Psoas muscle (tissue), 8 donors: Measurements from ENCODE around the gene GNG12. TPM values are rescaled to one million over a fixed set of nuclear protein-coding genes. Genes with fewer than 3 reads are reported as not detected.

Experiments
- ATAC-seq, 4 donors: fragments of 200-7000 bp; cut with Tn5 transposase; one replicate each; pipeline ENCODE4 v1.9.1; 2020; ENCODE audit warnings: moderate library complexity in 3 of 4, mild to moderate bottlenecking in 2 of 4
- DNase-seq, 2 donors: peaks; one replicate each; pipeline ENCODE4 v3.0.0-alpha.2; 2020
- H3K27ac ChIP-seq: fragments of 200-600 bp; one replicate; pipeline ENCODE4 v1.8.0; 2022
- H3K27me3 ChIP-seq, 3 donors: fragments of 200-600 bp in 1 of 3; one replicate each; pipeline versions ENCODE4 v1.6.1 to v1.8.0; 2013 to 2022; ENCODE audit warnings: low read length in 2 of 3, mild to moderate bottlenecking in 2 of 3, moderate library complexity in 1 of 3; ENCODE audit not compliant: insufficient read depth in 3 of 3
- H3K36me3 ChIP-seq, 2 donors: fragments of 200-600 bp in 1 of 2; one replicate each; pipeline versions ENCODE4 v1.6.1 to v1.8.0; 2013 to 2022; ENCODE audit warnings: low read depth in 1 of 2, mild to moderate bottlenecking in 1 of 2, moderate library complexity in 1 of 2; ENCODE audit not compliant: insufficient read depth in 1 of 2
- H3K4me1 ChIP-seq: fragments of 200-600 bp; one replicate; pipeline ENCODE4 v1.8.0; 2022
- H3K4me3 ChIP-seq: fragments of 200-600 bp; one replicate; pipeline ENCODE4 v1.8.0; 2022; ENCODE audit warnings: mild to moderate bottlenecking
- H3K9me3 ChIP-seq: fragments of 200-600 bp; one replicate; pipeline ENCODE4 v1.8.0; 2022
- CTCF ChIP-seq: fragments of 200-600 bp; IDR thresholded peaks from one replicate; pipeline ENCODE4 v1.8.0; 2022; ENCODE audit warnings: antibody characterized with exemption
- WGBS, 3 donors: extraction: QIAGEN DNeasy Blood & Tissue Kit; methylation state at CpG; one replicate each; pipeline versions ENCODE4 v1.1.6 to v1.1.7; 2013; 5-methylcytosine and 5-hydroxymethylcytosine counted together
- intact Hi-C, 2 donors: fragments of 100-400 bp; cut with DNase I; formaldehyde crosslinking; loops; one replicate each; pipeline versions ENCODE4 v1.11.0 to v1.14.2; 2022
- polyA plus RNA-seq, 3 donors: library from polyadenylated mRNA; stranded (reverse); fragments of 200-250 nt; gene quantifications; one replicate each; pipeline ENCODE4 v1.2.3, GENCODE V29; 2013
- total RNA-seq, 4 donors: library from RNA; stranded (reverse); fragmentation: NEBNext Ultra II Directional in 2 of 4; extraction: Animal tissue kit (Norgen Biotek cat#: 25700) in 2 of 4; gene quantifications; one replicate each; pipeline versions ENCODE4 v1.2.1 to v1.2.4, GENCODE V29; 2021 to 2023
- donor health status: healthy with polysubstance abuse.
- donor health status: DM: no; HTN: no; CAD: no; lungs with moderate emphysema.
- donor health status: Bipolar disorder and iron deficiency.
- donor health status: healthy.
- donor health status: DM: yes; HTN: yes; CAD: no.
- donor health status: DM: no; HTN: no; CAD: no.
- donor health status: DM: no; HTN: no; CAD: no.
- donor health status: DM: yes; HTN: yes; CAD: no.

The GNG12 gene
- total and polyA plus RNA-seq, 7 donors, result 8.9 to 25.1 (median 18.6) TPM

- TF ChIP-seq CTCF, result no peak
- Histone ChIP-seq H3K27me3 (no peaks in the 10 kb centered on the region), H3K9me3 (no peaks in the 10 kb centered on the region), H3K27ac (no peak overlapping the region), H3K36me3 (no peaks in the 10 kb centered on the region), H3K4me3 (no peak overlapping the region), H3K4me1 (peaks cover 6% of the 10 kb centered on the region)
- no peak for DNase-seq
- no peak for ATAC-seq
- WGBS, 3 donors, result 78 to 89% (median 82%) methylated on average over 1 of the region's 1 CpG
- intact Hi-C loops, result no loop called here
Observed at GRCh38 chr1:67861856-67862516, 28.7 kb upstream of the GNG12 start.

- 22 to 34% (median 34%) methylated on average over 2 of the region's 2 CpGs for WGBS, 3 donors
Observed at GRCh38 chr1:67860776-67861175, 27.5 kb upstream of the GNG12 start.

GRCh38 chr1:67856921-67857320, 23.7 kb upstream of the GNG12 start:
- Histone ChIP-seq H3K9me3 (no peaks in the 10 kb centered on the region), H3K36me3 (no peaks in the 10 kb centered on the region), H3K4me3 (no peak overlapping the region), H3K4me1 (peaks cover 3% of the 10 kb centered on the region), H3K27me3 (peaks cover 0 to 1% (median 0%) of the 10 kb centered on the region in 3 donors), H3K27ac (no peak overlapping the region)
- no peak for ATAC-seq
- intact Hi-C loops, result loop anchor here in 1 of 2 donors (10.0 kb wide), 2 partner anchors 258 to 488 kb away; no protein-coding TSS in a partner anchor
- no peak for TF ChIP-seq CTCF
- DNase-seq, result no peak
- 84 to 93% (median 89%) methylated on average over 4 of the region's 4 CpGs for WGBS, 3 donors

More at GRCh38 chr1:67860776-67861175, 27.5 kb upstream of the GNG12 start:
- Histone ChIP-seq H3K4me1 (peaks cover 6% of the 10 kb centered on the region), H3K9me3 (no peaks in the 10 kb centered on the region), H3K27me3 (no peaks in the 10 kb centered on the region), H3K36me3 (no peaks in the 10 kb centered on the region), H3K27ac (no peak overlapping the region), H3K4me3 (no peak overlapping the region)
- no peak for ATAC-seq
- TF ChIP-seq CTCF, result no peak
- no peak for DNase-seq
- intact Hi-C loops, result no loop called here

- peaks cover 0 to 1% (median 0%) of the 10 kb centered on the region in 3 donors for H3K27me3 ChIP-seq
- no peak overlapping the region for H3K27ac ChIP-seq
- ATAC-seq (no peak), DNase-seq (no peak)
- no peak for TF ChIP-seq CTCF
- no peaks in the 10 kb centered on the region for H3K4me1 ChIP-seq
- WGBS, 3 donors, result 64 to 66% (median 64%) methylated on average over 2 of the region's 2 CpGs
- no peaks in the 10 kb centered on the region for H3K36me3 ChIP-seq
- H3K4me3 ChIP-seq, result no peak overlapping the region
- H3K9me3 ChIP-seq, result no peaks in the 10 kb centered on the region
- intact Hi-C loops, result loop anchor here (2.0 to 10.0 kb wide), 3 partner anchors 255 to 489 kb away; no protein-coding TSS in a partner anchor
Observed at GRCh38 chr1:67855961-67856360, 22.7 kb upstream of the GNG12 start.
